CD4-positive, alpha-beta T cell treated with Interferon gamma for 1 hour (primary cell): Measurements from ENCODE around the gene LDHAL6A.

Experiments used
- DNase-seq: peaks from one replicate; pipeline ENCODE4 v3.0.0-alpha.2; 2020

The LDHAL6A gene

GRCh38 chr11:18491924-18492323 lies 36.3 kb downstream of the LDHAL6A start:
- DNase-seq: no peak

GRCh38 chr11:18492888-18493287 lies 37.2 kb downstream of the LDHAL6A start:
- no peak for DNase-seq

- DNase-seq: no peak
Observed at GRCh38 chr11:18493310-18493709, 37.7 kb downstream of the LDHAL6A start.

- DNase-seq: no peak
Observed at GRCh38 chr11:18495271-18495670, 39.6 kb downstream of the LDHAL6A start.

GRCh38 chr11:18495703-18496102 lies 40.0 kb downstream of the LDHAL6A start:
- no peak for DNase-seq

- no peak for DNase-seq
Observed at GRCh38 chr11:18498039-18498438, 42.4 kb downstream of the LDHAL6A start.

GRCh38 chr11:18501629-18502028 lies 46.0 kb downstream of the LDHAL6A start:
- DNase-seq: no peak

- DNase-seq: no peak
Observed at GRCh38 chr11:18502352-18502751, 46.7 kb downstream of the LDHAL6A start.

GRCh38 chr11:18521122-18521521 lies 65.5 kb downstream of the LDHAL6A start:
- no peak for DNase-seq

GRCh38 chr11:18522388-18522787 lies 66.7 kb downstream of the LDHAL6A start:
- no peak for DNase-seq

- DNase-seq: no peak
Observed at GRCh38 chr11:18523084-18523483, 67.4 kb downstream of the LDHAL6A start.

GRCh38 chr11:18524248-18524647 lies 68.6 kb downstream of the LDHAL6A start:
- DNase-seq: no peak

GRCh38 chr11:18526130-18526520 lies 70.5 kb downstream of the LDHAL6A start:
- no peak for DNase-seq

GRCh38 chr11:18526521-18527296 lies 71.1 kb downstream of the LDHAL6A start, which contains the start of gene TSG101:
TSS of gene TSG101 (minus strand) at chr11:18526942. CDS start at chr11:18526816, 126 bp downstream.
- DNase-seq: peak; percentile 95

- DNase-seq: no peak
Observed at GRCh38 chr11:18527512-18527911, 71.9 kb downstream of the LDHAL6A start.
